ENCODE measurements around the gene AQP9. TPM values are rescaled to one million over a fixed set of nuclear protein-coding genes. Genes with fewer than 3 reads are reported as not detected.

The AQP9 gene
- polyA plus RNA-seq, 1 donor = 0.12 TPM

DNA sequence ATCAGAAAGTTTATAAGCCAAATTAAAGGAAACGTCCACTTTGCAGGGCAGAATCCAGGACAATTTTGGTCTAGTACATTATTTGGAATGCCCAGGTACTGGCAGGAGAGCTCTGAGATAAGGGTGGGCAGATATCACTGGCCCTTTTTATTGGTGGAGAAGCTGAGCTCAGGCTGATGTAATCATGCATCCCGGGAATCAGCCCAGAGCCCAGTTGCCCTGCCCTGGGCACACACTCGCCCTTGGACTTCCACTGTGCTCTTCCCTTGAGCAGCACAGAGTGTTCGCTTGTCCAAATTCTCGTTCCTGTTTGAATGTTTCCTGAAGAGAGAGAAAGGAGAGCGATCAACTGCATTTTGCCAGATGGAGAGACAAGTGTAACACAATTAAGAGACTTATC, 3.7 kb downstream of the AQP9 start:
- no peak for DNase-seq

DNA sequence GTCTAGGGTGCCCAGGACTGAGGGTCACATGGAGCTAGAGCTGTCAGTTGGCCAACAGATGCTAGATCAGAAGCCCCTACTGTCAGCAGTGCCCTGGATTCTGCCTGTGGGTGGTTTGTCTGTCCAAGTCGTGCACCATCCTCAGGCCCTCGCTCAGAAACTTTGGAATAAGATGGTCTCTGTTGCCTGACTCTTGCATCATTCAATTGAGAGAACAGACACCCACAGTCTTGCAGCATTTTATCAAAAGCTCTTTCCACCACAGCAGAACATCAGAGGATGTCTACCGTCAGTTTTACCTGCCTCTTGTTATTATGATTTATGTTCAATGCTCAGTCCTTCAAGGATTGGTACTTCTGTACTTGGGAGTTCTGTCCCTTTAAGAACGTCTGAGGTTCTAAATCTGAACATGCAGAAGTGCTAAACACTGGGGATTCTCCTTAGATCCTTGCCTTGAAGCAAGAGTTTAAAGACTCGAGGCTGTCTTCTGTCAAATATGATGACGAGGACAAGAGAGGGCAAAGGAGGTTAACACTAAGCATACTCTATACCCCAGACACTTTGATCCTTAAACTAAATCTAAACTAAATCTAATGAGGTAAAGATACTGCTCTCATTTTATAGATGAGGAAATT, 4.8 kb downstream of the AQP9 start:
- no peak for DNase-seq

DNA sequence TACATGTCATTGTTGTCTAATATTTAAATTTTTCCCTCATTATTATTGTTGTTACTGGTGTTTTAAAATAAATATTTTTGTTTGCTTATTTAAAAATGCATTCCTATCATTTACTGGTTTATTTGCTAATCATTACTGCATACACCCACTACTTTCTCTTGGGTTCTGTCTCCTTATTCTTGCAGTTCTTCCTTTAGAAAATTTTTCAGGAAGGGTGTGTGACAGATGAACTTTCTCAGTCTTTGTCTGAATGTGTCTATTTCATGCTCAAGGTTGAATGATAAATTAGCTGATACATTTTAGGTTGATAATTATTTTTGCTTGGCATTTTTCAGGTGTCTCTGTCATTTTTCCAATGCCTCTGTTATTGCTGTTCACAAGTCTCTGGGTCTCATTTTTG, 7.4 kb downstream of the AQP9 start:
- DNase-seq = no peak

DNA sequence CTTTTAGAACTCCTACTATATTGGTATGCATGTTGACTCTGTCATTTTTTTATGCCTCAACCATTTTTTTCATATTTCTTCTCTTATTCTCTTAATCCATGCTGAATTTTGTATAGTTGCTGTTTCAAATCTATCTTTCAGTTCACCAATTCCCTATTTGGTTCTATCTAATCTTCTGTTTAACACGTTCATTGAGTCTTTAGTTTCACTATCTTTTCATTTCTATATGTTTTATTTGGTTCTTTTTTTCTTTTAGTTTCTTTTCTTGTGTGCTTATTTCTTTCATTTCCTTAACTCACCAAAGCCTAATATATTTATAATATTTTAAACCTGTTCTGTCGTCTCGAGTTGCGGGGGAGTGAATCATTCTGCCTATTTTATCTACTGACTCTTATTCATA, 8.0 kb downstream of the AQP9 start:
- no peak for DNase-seq

DNA sequence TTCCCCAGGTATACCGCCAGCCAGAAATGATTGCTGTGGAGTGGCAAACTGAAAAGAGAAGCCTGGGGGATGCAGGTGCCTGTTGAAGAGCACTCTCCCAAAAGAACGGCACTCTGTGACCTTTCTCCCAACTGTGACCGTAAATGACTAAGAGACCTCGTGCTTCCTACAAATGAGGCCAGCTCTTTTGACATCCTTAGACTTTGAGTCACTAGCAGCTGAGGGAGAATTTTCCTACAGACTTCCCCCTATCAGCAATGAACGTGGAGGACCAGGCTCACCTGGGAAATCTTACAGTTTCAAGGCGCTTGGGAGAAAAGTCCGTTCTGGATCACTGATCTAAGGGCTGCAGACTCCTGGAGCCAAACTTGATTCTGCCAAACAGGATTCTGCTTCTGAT, 8.6 kb downstream of the AQP9 start:
- no peak for DNase-seq

DNA sequence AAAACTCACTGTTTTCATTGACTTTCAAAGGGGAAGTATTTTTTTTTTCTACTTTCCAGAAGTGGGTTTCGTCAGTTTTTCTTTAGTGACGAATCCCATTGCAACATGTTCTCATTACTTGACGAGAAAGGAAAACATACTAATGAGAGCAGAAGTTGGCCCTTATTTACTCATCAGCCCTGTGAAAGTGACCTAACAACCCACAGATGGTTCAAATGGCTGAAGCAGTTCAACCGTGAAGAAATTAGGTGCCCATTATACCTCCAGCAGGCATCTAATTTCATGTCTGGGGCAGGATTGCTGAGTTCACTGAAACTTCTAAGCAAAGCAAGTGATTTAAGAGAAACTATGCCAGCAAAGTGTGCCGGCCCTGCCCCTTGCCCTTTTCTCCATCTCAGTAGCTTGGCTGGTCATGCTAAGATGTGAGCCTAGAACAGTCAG, 9.0 kb downstream of the AQP9 start:
- no peak for DNase-seq

DNA sequence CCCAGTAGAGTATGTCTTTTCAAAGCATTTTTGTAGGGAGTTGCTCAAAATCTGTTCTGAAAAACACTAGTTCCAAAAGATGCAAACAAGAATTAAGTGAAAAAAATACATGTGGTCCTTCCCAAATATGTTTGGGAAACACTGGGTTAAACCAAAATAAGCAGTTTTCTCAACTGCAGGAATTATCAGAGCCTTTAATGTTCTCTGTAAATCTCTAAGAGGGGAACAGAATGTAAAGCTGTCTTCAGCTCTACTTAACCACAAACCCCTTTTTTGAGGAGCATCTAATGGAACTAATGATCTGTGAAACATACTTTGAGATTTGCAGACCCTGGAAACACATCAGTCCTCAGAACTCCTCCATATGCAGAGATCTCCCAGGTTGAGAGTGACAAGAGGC, 9.9 kb downstream of the AQP9 start:
- no peak for DNase-seq

DNA sequence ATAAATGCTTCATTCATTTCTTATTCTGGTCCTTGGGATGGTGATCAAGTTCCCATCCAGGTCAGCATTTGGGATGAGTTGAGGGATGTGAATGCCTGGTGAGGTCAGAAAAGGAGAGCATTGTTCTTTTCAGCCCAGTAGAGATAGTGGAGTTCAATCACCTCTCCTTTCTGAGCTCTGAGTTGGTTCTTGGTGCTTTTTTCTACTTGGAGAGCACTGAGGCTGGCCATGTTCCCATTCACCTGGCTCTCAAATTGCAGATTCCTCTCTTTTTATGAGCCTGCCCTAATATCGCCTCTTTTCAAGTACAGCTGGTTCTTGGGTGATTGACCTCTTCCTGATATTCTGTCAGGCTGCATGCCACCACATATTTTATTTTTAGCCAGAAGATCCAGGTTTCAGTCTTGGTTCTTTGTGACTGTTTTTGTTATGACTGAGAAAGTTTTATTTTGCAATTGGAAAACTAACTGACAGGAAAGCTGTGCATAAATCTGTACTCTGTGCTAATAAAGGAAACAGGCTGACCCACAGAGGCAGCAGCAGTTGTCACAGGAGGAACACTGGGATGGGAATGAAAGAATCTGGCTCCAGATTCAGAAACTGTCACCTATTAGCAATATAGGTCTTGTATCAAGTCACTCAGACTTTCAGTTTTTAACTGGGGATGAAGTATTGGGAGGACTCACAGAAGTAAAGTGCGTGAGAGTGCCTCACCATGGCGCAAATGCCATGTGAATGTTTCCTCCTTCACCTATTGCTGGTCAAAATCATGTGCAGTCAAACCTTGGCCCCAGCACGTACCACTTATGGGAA, 10.7 kb downstream of the AQP9 start:
- no peak for DNase-seq

DNA sequence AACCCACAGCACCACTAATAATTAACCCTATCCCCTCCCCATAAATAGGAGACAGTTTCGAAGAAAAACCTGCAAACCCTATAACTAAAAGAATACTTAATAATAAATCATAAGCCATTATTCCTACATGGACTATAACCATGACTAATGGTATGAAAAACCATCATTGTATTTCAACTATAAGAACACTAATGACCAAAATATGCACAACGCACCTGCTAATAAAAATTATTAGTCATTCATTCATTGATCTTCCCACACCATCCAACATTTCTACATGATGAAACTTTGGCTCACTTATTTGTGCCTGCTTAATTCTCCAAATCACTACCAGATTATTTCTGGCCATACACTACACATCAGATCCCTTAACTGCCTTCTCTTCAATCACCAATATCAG, 16.6 kb downstream of the AQP9 start:
- DNase-seq = no peak

DNA sequence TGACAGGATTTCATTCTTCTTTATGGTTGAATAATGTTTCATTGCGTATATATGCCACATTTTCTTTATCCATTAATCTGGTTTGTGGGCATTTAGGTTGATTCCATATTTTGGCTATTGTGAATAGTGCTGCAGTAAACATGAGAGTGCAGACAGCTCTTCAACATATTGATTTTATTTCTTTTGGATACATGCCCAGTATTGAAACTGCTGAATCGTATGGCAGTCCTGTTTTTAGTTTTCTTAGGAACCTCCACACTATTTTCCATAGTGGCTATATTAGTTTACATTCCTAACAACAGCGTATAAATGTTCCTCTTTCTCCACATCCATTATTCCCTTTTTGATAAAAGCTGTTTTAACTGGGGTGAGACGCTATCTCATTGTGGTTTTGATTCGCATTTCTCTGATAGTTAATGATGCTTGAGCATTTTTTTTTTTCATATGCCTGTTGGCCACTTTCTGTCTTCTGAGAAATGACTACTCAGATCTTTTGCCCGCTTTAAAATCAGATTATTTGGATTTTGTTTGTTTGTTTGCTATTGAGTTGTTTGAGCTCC, 21.7 kb downstream of the AQP9 start:
- no peak for DNase-seq

DNA sequence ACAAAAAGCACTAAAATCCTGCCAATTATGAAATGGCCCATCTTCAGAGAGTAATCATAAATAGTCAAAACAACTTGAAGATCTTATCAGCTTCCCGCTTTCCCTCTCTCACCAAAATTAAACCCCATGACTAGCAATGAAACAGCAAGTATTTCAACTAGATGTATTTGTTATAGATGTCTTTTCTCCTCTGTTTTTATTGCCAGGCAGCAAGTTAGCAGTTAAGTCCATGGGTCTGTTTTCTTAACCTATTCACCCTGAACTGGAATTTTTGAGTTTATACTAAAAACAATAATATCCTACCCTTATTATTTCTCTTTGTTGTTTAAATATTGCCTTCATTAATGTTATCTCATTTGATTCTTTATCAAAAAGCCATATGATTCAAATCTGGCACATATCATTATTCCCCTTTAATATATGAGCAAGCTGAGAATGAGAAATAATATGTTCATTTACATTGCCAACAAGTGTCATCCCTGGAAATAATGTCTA, 23.3 kb downstream of the AQP9 start:
- DNase-seq = no peak

DNA sequence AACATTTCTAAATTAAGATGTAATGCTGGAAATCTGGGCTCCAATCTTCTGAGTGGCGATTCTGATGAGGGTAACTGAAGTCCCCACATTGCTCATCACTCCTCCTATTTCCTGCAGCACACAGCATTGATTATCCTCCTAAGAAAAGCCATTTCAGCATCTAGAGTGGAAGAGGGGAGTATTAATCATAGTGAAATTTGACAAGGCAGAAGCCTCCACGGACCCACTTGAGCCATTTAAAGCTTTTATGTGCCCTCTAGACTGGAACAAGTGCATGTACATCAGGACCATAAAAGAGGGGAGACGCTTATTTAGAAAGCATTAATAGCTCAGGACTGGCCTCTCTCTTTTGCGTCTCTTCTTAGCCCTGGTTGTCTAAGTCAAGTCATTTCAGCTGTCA, 25.8 kb downstream of the AQP9 start:
- no peak for DNase-seq

DNA sequence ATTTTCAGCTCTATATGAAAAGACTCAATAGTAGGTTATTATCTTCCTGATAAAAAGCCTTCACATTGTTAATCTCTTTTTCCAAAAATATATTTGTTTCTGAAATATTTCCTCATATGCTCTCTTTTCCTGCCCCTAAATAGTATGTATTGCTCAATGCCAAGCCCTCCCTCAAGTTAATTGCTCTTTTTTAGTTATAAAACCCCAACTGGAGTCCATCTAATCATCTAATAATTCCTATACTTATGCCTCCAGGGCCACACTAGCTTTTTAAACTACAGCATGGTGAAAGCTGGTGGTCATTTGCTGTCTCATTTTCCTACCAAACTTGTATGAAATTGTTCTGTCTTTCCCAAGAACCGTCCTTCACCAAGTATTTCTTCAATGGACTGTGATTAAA, 26.7 kb downstream of the AQP9 start:
- no peak for DNase-seq

DNA sequence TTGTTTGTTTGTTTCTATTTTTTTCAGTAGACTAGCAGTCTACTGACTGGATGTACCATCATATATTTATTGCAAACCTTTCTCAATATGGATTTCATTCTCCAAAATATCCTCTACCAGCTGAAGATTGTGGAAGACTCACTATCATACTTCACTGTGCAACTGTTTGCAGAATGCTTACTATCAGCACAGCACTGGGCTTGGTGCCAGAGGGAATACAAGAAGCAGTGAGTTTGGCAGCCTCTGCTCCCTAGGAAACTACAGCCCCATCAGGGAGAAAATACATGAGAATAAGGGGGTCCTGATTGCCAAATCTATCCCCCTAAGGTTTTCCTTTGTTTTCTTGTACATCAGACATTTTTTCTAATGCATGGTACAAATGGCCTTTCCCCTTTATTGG, 27.5 kb downstream of the AQP9 start:
- peak; percentile 29 for DNase-seq

DNA sequence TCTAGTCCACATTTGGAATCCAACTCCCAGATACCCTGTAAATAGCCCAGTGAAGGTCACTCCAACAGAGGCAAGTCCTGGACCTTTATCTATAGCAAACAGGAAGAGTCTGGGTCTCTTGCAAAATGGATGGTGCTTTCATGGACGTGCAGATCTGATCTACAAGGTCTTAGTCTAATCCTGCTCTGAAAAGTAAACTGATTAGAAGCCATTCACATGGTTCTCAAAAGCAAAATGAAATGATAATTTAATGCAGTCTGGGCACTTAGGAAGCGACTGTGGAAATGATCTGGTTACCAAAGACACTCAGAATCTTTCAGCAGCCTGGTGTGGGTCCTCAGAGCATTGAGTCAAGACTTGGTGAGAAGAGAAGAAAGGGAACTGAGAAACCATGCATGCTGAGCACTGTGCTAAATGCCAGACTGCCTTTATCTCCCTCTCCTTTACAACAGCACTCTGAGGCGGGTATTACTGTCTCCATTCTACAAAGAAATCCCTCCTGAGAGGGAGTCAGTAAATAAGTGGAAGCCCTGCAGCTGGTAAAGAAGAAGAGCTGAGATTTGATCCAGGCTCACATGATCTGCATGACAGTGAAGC, 29.0 kb downstream of the AQP9 start:
- DNase-seq = no peak

DNA sequence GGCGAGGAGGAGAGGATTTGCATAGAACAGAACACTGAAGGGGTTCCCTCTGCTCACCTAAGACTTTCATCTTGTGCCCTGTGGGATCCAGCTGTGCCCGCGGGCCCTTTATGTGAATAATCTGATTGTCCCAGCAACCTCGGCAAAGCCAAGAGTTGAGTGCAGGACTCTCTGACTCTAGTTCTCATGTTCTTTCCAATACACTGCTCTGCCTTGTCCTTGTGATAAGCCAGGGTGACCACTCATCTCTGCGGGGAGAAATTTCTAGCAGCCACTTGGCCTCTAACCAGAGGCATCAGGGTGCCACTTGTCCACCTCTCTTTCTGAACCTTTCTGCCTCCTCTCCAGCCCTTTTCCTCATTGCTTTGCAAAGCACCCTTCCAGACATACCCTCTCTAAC, 31.8 kb downstream of the AQP9 start:
- DNase-seq = no peak

DNA sequence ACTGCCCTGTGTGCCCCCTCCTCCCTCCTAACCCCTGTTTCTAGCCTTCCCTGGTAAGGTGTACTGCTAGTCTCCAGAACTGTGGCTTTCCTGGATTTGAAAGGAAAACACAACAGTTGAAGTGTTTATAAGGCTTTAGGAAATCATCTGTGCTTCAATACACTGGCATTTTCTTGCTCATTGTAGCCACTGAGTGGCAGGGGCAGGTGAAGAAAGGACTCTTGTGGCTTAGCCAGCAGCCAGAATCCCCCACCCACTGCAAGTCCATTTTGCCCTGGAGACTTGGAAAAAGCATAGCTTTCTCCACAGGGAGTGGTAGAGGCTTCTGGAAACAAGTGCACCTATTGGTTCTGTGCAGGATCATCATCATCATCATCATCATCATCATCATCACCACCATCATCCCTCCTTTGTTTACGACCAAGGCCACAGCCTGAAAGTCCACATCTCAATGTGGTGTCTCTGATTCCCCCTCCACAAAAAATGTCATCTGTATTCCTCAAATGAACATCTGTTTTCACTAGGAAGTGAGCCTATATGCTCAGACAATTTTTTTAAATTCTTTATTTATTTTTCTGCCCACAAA, 33.4 kb downstream of the AQP9 start:
- no peak for DNase-seq

DNA sequence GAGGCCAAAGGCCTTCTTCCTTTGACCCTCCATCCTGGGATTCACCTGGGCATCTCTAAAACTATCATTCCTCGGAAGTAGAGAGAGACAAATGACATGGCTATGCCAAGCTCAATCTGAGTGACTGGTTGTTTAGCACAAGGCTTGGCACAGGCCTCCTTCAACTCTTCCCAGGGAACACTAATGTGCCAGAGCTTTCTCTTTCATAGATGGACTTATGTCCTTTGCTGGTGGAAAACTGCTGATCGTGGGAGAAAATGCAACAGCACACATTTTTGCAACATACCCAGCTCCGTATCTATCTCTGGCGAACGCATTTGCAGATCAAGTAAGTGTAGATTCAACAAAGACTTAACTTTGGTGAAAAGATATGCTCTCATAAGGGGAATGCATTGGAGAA, 36.5 kb downstream of the AQP9 start:
- DNase-seq = no peak

DNA sequence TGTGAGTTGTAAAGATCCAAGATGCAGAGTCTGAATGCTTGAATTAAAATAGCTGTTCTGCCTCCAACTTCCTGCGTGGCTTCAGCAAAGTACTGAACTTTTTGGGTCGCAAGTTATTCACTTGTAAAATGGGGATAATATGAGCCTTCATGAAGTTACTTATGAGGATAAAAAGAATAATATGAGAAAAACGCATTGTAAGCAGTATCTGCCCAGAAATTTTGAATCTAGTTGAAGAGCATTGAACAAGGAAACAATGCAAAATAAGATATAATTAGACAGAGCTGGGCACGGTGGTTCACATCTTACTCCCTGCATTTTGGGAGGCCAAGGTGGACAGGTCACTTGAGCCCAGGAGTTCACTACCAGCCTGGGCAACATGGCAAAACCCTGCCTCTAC, 37.8 kb downstream of the AQP9 start:
- DNase-seq = no peak

DNA sequence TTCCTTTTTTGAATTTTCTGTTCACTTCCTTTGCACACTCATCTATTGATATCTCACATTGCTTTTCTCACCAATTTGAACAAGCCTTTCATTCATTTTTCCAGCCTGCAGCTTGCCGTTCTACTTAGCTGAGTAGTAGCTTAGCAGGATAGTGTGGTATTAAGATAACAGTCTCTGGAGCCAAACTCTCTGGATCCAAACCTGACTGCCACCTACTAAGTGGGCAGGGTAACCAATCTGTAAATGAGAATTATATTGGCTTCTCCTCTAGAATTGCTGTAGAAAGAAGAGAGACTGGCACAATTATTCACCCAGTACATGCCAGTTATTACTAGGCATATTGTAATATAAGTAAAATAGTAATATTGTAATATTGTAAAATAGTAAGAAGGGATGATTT, 40.5 kb downstream of the AQP9 start:
- DNase-seq = no peak

DNA sequence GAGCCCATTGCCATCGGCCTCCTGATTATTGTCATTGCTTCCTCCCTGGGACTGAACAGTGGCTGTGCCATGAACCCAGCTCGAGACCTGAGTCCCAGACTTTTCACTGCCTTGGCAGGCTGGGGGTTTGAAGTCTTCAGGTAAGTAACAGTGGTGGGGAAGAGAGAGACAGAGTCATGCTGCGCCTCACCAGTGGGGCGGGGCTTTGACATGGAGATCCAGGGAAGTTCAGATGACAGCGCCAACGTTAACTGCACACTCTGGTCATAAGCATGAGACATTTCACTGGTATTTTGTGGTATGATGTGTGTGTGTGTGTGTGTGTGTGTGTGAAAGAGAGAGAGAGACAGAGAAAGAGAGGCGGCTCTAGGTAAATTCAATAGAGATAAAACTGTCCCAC, 41.0 kb downstream of the AQP9 start:
- no peak for DNase-seq

DNA sequence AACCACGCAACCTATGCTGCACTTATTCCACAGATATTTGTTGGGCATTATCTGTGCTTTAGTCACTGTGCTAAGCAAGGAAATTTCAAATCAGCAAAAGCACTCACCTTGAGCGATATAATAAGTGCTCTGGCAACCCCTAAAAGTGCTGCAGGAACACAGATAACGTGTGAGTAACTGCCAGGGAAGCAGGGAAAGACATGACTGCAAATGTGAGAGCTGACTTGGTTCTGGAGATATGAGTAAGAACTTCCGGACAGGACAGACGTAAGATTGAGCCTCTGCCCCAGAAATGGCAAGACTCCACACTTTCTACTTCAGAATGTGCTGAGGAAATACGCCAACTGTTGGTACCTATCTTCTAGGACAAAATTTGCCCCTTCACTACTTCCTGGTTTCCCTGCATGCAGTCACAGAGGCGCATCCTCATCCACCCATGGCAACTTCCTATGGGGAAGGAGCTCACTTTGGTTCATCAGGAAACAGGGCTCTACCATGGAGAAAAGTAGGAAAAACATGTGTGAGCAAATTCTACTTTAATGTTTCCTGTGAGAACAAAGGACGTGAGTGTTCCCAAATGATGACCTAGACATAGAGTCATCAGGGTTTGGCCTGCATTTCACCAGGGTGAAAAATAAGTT, 41.7 kb downstream of the AQP9 start:
- DNase-seq = no peak
